Prostate gland (tissue), 2 donors: ENCODE data around the gene KCNK13. TPM values are rescaled to one million over a fixed set of nuclear protein-coding genes. Genes with fewer than 3 reads are reported as not detected.

Experiments used
- DNase-seq: peaks from one replicate; pipeline ENCODE4 v3.0.0-alpha.2; 2019; ENCODE audit warnings: low spot score
- H3K27ac ChIP-seq, 2 donors: fragments of 200-600 bp; sonication (generic); 2 replicates each; pipeline ENCODE4 v1.5.1; 2017 to 2019
- H3K27me3 ChIP-seq: fragments of 200-600 bp; sonication (generic); replicated peaks from 2 replicates; pipeline ENCODE4 v1.5.1; 2019; ENCODE audit not compliant: insufficient read depth
- H3K36me3 ChIP-seq, 2 donors: fragments of 200-600 bp; sonication (generic); 1 replicate in 1 of 2; 2 replicates in 1 of 2; pipeline versions ENCODE4 v1.5.1 to v1.8.1; 2017 to 2019
- H3K4me1 ChIP-seq: fragments of 200-600 bp; sonication (generic); replicated peaks from 2 replicates; pipeline ENCODE4 v1.5.1; 2019
- H3K4me3 ChIP-seq, 2 donors: fragments of 200-600 bp; sonication (generic); 2 replicates each; pipeline ENCODE4 v1.5.1; 2017 to 2019
- H3K9me3 ChIP-seq: fragments of 200-600 bp; sonication (generic); 2 replicates; pipeline ENCODE4 v1.5.1; 2017
- CTCF ChIP-seq, 4 experiments: fragments of 200-600 bp in 2 of 4; fragments of 450-650 bp in 2 of 4; sonication (generic) in 2 of 4; IDR thresholded peaks; 1 replicate in 3 of 4; 2 replicates in 1 of 4; pipeline ENCODE4 v1.5.1; 2016 to 2019; ENCODE audit warnings: antibody characterized with exemption in 4 of 4, mild to moderate bottlenecking in 2 of 4, moderate library complexity in 2 of 4
- POLR2A ChIP-seq: fragments of 450-650 bp; IDR thresholded peaks from one replicate; pipeline ENCODE4 v1.6.1; 2016; ENCODE audit warnings: antibody characterized with exemption, mild to moderate bottlenecking
- POLR2AphosphoS5 ChIP-seq: sonication (generic); formaldehyde crosslinking; IDR thresholded peaks from one replicate; pipeline ENCODE4 v1.6.1; 2017; ENCODE audit warnings: antibody characterized with exemption
- WGBS: methylation state at CpG from one replicate; pipeline ENCODE4 v1.1.5; 2018; 5-methylcytosine and 5-hydroxymethylcytosine counted together
- intact Hi-C: fragments of 100-400 bp; cut with DNase I; formaldehyde crosslinking; loops from one replicate; pipeline ENCODE4 v1.14.2; 2022
- total RNA-seq, 2 donors: library from RNA; depleted of rRNA; stranded (reverse); fragments of >200 nt; gene quantifications; one replicate each; pipeline ENCODE4 v1.1.0, GENCODE V29; 2016

KCNK13 gene
- total RNA-seq, 2 donors from 2014 or later = 0.09 to 36.8 TPM

DNA sequence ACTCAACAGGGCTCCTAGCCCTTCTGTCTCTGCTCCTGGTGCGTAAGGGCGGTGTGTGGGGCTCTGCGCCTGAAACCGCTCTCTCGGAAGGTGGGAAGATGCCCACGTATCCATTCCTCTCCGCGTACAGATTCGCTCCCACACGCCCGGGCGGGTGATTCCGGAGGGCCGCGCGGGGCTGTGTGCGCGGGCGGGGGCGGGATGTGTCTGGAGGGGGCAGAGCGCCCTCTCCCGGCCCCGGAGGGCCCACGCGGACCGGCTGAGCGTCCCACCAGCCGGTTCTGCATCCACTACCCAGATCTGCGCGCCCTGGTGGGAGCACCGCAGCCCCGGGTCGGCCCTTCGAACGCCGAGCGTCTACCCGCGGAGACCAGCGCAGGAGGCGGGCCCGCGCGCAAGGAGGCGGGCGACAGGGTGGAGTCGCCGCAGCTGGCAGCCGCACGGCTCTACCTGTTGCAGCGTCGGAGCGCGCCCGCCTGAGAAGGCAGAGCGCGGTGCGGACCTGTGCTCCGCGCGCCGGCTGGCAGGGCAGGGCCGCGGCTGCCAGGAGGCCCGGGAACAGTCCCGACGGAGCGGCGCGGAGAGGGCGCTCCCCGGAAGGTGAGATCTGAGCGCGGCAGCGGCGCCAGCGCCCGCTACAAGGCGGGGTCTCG is 1.4 kb upstream of the KCNK13 start:
- H3K4me1 ChIP-seq = no peaks in the 10 kb centered on the region
- no peak overlapping the region for H3K27ac ChIP-seq
- under 1% methylated on average over 42 of the region's 80 CpGs for WGBS
- H3K27me3 ChIP-seq = peaks cover 5% of the 10 kb centered on the region
- H3K36me3 ChIP-seq = no peaks in the 10 kb centered on the region
- peak overlapping the region; percentile 29 to 31 for H3K4me3 ChIP-seq
- intact Hi-C loops = no loop called here
- TF ChIP-seq POLR2A = no peak
- TF ChIP-seq CTCF (IDR thresholded peaks at IDR 0.05) = peak in 3 of 4 experiments; percentile 33 to 38 (median 37)
- peak; percentile 10 for DNase-seq
- H3K9me3 ChIP-seq = no peaks in the 10 kb centered on the region

GRCh38 chr14:90060965-90061684 is 669 bp upstream of the KCNK13 start:
- Histone ChIP-seq H3K9me3 (no peaks in the 10 kb centered on the region), H3K36me3 (no peaks in the 10 kb centered on the region), H3K27ac (no peak overlapping the region), H3K4me1 (no peaks in the 10 kb centered on the region), H3K27me3 (peaks cover 5% of the 10 kb centered on the region), H3K4me3 (peak overlapping the region; percentile 29 to 31)
- no peak for TF ChIP-seq POLR2AphosphoS5
- intact Hi-C loops = no loop called here
- 2% methylated on average over 60 of the region's 60 CpGs for WGBS
- DNase-seq = no peak

DNA sequence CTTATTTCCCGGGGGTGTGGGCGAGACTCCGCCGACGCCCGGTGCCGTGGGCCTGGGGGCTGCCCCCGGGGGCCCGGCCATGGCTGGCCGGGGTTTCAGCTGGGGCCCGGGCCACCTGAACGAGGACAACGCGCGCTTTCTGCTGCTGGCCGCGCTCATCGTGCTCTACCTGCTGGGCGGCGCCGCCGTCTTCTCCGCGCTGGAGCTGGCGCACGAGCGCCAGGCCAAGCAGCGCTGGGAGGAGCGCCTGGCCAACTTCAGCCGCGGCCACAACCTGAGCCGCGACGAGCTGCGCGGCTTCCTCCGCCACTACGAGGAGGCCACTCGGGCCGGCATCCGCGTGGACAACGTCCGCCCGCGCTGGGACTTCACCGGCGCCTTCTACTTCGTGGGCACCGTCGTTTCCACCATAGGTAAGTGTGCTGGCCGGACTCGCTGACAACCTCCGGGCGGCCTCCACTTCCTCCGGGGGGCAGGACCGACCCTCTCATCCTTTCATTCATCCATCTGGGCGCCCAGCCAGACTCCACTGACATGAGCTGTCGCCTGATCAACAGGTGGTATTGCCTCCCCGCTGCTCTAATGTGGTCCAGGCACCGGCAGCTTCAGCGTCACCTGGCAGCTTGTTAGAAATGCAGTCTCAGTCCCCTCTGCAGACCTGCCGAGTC is 467 bp downstream of the KCNK13 start:
- Histone ChIP-seq H3K27me3 (peaks cover 5% of the 10 kb centered on the region), H3K27ac (no peak overlapping the region), H3K9me3 (no peaks in the 10 kb centered on the region), H3K4me3 (peak overlapping the region; percentile 21 to 29), H3K36me3 (no peaks in the 10 kb centered on the region), H3K4me1 (no peaks in the 10 kb centered on the region)
- 2% methylated on average over 39 of the region's 63 CpGs for WGBS
- TF ChIP-seq CTCF (IDR thresholded peaks at IDR 0.05) (no peak), POLR2AphosphoS5 (no peak), POLR2A (no peak)
- DNase-seq = peak; percentile 10
- intact Hi-C loops = no loop called here

DNA sequence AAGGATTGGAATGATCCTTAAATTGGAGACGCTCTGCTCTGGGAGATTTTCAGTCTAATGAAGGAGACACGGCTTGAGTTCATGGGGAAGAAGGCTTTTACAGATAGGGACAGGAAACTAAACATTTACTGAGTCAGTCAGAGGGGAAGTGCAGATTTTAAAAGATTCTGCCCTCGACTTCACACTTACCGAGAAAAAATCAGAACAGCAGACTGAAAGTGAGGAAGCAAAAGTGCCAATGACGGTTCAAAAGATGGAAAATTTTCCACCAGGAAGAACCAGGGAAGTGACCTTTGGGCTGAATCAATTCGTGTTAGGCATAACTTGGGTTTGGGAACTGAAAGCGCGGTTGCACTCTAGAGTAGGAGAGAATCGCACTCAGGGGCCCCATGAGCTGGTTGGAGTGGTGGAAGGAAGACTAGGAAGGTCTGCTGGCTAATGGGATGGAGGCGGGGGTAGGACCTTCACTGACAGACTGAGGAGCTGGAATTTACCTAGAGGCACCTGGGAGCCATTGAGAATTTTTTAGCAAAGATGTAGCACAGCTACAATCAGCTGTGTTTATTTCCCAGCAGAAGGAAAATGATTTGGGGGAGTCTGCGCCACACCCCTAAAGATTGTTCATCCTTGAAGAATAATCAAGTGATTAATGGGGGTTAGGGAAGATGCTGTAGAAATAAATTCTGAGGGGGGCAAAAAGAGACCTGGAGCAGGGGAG is 1.2 kb downstream of the KCNK13 start:
- DNase-seq = no peak
- intact Hi-C loops = no loop called here

More for the DNA sequence above, 1.2 kb downstream of the KCNK13 start:
- no peak for TF ChIP-seq POLR2AphosphoS5
- no peak for TF ChIP-seq CTCF (IDR thresholded peaks at IDR 0.05)
- no peak for TF ChIP-seq POLR2A
- Histone ChIP-seq H3K4me1 (no peaks in the 10 kb centered on the region), H3K9me3 (no peaks in the 10 kb centered on the region), H3K4me3 (no peak overlapping the region), H3K27me3 (peaks cover 5% of the 10 kb centered on the region), H3K27ac (no peak overlapping the region), H3K36me3 (no peaks in the 10 kb centered on the region)
- WGBS = 46% methylated on average over 11 of the region's 11 CpGs
